Measurements from ENCODE around the gene TAF1C.

TAF1C gene

GRCh38 chr16:84132527-84133285 is 54.2 kb downstream of the TAF1C start:
- Mint-ChIP-seq H3K9me3 (no peaks in the 10 kb centered on the region), H3K4me3 (no peak overlapping the region), H3K4me1 (peaks cover 25% of the 10 kb centered on the region), H3K27me3 (ENCODE audit: low read depth) (no peaks in the 10 kb centered on the region), H3K27ac (peak overlapping the region; percentile 16 to 54 (median 49)), H3K36me3 (ENCODE audit: low read depth) (peaks cover 32% of the 10 kb centered on the region)
- no peak for TF ChIP-seq CTCF (IDR thresholded peaks at IDR 0.05; ENCODE audit: unreplicated experiment in 3 of 3)

DNA sequence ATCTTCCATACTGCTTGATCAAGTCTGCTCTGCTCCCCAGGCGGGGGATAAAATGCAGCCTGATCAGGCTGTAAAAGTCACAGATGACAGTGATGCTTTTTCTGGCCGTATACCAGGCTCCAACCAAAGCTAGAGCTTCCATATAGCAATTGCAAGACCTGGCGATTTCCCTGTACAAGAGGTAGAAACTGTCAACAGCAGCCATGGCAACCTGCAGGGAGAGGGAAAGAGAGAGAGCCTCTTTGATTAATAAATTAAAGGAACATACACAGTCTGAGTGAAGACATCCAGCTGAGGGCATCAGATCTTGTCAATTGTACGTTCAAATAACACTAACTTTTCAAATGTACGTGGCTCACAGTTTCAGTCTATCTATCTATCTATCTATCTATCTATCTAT is 55.7 kb downstream of the TAF1C start:
- Mint-ChIP-seq H3K36me3 (ENCODE audit: low read depth) (peaks cover 39% of the 10 kb centered on the region), H3K9me3 (no peaks in the 10 kb centered on the region), H3K27me3 (ENCODE audit: low read depth) (no peaks in the 10 kb centered on the region), H3K4me3 (no peak overlapping the region), H3K27ac (no peak overlapping the region), H3K4me1 (peaks cover 10% of the 10 kb centered on the region)
- TF ChIP-seq CTCF (IDR thresholded peaks at IDR 0.05; ENCODE audit: unreplicated experiment in 3 of 3), result no peak

Measured in nephron (organoid).